HFF-Myc (cell line): ENCODE data around the gene WDR1.

Experiments
- DNase-seq: peaks from one replicate; pipeline ENCODE4 v3.0.0-alpha.2; 2011; ENCODE audit warnings: low read depth; ENCODE audit errors: extremely low read depth
- H3K4me3 ChIP-seq: replicated peaks from 2 replicates; pipeline ENCODE4 v1.5.1; 2011; ENCODE audit warnings: low read depth, mild to moderate bottlenecking, control low read depth, low read length
- TF ChIP-seq, protein P1 (sequence below): IDR thresholded peaks from 2 replicates; pipeline ENCODE4 v1.5.1; 2012; ENCODE audit warnings: mild to moderate bottlenecking, low read depth, low read length, control low read depth; ENCODE audit errors: missing control alignments

WDR1 gene

GRCh38 chr4:10063544-10064300, 52.9 kb downstream of the WDR1 start:
- DNase-seq, result peak; percentile 24
- TF ChIP-seq, protein P1, sequence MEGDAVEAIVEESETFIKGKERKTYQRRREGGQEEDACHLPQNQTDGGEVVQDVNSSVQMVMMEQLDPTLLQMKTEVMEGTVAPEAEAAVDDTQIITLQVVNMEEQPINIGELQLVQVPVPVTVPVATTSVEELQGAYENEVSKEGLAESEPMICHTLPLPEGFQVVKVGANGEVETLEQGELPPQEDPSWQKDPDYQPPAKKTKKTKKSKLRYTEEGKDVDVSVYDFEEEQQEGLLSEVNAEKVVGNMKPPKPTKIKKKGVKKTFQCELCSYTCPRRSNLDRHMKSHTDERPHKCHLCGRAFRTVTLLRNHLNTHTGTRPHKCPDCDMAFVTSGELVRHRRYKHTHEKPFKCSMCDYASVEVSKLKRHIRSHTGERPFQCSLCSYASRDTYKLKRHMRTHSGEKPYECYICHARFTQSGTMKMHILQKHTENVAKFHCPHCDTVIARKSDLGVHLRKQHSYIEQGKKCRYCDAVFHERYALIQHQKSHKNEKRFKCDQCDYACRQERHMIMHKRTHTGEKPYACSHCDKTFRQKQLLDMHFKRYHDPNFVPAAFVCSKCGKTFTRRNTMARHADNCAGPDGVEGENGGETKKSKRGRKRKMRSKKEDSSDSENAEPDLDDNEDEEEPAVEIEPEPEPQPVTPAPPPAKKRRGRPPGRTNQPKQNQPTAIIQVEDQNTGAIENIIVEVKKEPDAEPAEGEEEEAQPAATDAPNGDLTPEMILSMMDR, result peak; percentile 49
- no peak overlapping the region for H3K4me3 ChIP-seq

DNA sequence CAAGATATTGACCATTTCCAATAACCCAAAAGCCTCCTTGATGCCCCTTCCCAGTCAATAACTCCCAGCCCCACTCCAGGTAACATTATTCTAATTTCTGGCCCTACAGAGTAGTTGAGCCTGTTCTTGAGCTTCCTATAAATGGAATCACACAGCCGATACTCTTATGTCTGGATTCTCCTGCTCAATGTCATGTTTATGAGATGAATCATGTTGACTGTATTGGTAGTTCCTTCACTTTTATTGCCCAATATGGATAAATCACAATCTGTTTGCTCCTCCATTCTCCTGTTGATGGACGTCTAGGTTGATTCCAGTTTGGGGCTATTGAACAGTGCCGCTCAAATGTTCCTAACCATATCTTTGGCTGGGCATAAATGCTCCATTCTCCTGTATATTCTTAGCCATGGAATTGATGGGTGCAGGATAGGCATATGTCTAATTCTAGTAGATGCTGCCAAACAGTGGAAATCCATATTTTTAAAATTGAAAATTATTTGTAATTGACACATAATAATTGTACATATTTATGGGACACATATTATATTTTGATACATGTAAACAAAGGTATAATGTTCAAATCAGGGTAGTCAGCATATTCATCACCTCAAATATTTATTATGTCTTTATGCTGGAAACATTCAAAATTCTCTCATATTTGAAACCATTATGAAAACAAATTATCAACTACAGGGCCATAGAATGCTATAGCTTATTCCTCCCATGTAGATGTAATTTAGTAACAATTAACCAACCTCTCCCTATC, 54.8 kb downstream of the WDR1 start:
- no peak for DNase-seq
- no peak overlapping the region for H3K4me3 ChIP-seq
- TF ChIP-seq, protein P1, result no peak

- TF ChIP-seq, protein P1, result no peak
- no peak overlapping the region for H3K4me3 ChIP-seq
- DNase-seq, result no peak
These were observed 58.2 kb downstream of the WDR1 start for GRCh38 chr4:10058371-10058770.

DNA sequence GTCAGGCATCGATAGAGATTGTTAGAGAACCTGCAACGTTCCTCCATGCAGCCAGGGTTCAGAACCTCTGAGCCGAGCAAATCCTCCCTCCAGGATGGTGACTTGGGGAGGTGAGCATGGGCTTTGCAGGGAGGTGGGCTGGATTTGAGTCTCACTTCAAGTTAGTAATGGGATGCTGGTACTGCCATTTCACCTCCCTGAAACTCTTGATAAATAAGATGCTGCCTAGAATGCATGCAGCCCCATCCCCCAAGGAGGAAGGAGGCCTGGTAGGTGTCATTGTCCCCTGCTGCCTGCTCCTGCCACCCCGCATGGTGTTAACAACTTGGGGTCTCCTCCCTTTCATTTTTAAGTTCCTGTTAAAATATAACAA, 59.6 kb downstream of the WDR1 start:
- no peak for DNase-seq
- TF ChIP-seq, protein P1, result no peak
- no peak overlapping the region for H3K4me3 ChIP-seq

GRCh38 chr4:10056334-10057022, 60.1 kb downstream of the WDR1 start:
- TF ChIP-seq, protein P1, result no peak
- no peak overlapping the region for H3K4me3 ChIP-seq
- no peak for DNase-seq

DNA sequence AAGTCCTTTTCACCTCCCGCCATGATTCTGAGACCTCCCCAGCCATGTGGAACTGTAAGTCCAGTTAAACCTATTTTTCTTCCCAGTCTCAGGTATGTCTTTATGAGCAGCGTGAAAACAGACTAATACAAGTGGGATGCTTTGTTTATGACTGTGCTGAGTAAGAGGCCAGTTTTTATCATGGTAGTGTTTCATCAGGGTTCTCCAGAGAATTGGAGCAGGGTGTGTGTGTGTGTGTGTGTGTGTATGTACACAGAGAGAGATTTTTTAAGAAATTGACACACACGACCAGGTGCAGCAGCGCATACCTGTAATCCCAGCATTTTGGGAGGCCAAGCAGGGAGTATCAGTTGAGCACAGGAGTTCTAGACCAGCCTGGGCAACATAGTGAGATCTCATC, 60.7 kb downstream of the WDR1 start:
- DNase-seq, result no peak
- TF ChIP-seq, protein P1, result no peak

More for the DNA sequence above, 60.7 kb downstream of the WDR1 start:
- H3K4me3 ChIP-seq, result no peak overlapping the region
